SK-N-SH treated with all-trans-retinoic acid at 6 μM for 48 hours (cell line): ENCODE results near the gene GPATCH2.
"Not testable (repeated sequence)": the region's sequence is repeated elsewhere in the genome, so short reads cannot be mapped to it uniquely, and the experiment has no call there.

Experiments
- ATAC-seq: fragments of 200-7000 bp; cut with Tn5 transposase; 3 replicates; pipeline ENCODE4 v1.9.1; 2020; ENCODE audit warnings: mild to moderate bottlenecking, moderate library complexity
- ARNTL ChIP-seq: fragments of 450-650 bp; formaldehyde crosslinking; IDR thresholded peaks from 2 replicates; pipeline ENCODE4 v1.5.0; 2020; ENCODE audit warnings: low read depth, mild to moderate bottlenecking, moderate library complexity, borderline replicate concordance
- BACH2 ChIP-seq: fragments of 250-450 bp; sonication (Bioruptor Pico); IDR thresholded peaks from 2 replicates; pipeline ENCODE4 v1.9.0; 2021; ENCODE audit warnings: mild to moderate bottlenecking, borderline replicate concordance
- GLIS3 ChIP-seq: fragments of 250-450 bp; sonication (Bioruptor Pico); IDR thresholded peaks from 2 replicates; pipeline ENCODE4 v1.5.0; 2020; ENCODE audit warnings: mild to moderate bottlenecking, moderate library complexity
- ISL1 ChIP-seq: fragments of 250-450 bp; sonication (Bioruptor Pico); IDR thresholded peaks from 2 replicates; pipeline ENCODE4 v2.1.2; 2022; ENCODE audit warnings: mild to moderate bottlenecking, moderate library complexity
- OSR1 ChIP-seq: fragments of 250-450 bp; sonication (Bioruptor Pico); IDR thresholded peaks from 2 replicates; pipeline ENCODE4 v1.8.0; 2022; ENCODE audit warnings: moderate library complexity, mild to moderate bottlenecking, inconsistent platforms
- PPARA ChIP-seq: fragments of 250-450 bp; sonication (Bioruptor Pico); IDR thresholded peaks from 2 replicates; pipeline ENCODE4 v1.5.0; 2020; ENCODE audit warnings: mild to moderate bottlenecking, borderline replicate concordance
- RARB ChIP-seq: fragments of 250-450 bp; sonication (Bioruptor Pico); IDR thresholded peaks from 2 replicates; pipeline ENCODE4 v1.8.0; 2021; ENCODE audit warnings: mild to moderate bottlenecking, moderate library complexity
- TCF4 ChIP-seq: fragments of 250-450 bp; sonication (Bioruptor Pico); IDR thresholded peaks from 2 replicates; pipeline ENCODE4 v1.8.0; 2021; ENCODE audit warnings: mild to moderate bottlenecking, moderate library complexity, borderline replicate concordance
- TOX ChIP-seq: fragments of 250-450 bp; sonication (Bioruptor Pico); IDR thresholded peaks from 2 replicates; pipeline ENCODE4 v1.8.0; 2021; ENCODE audit warnings: mild to moderate bottlenecking, moderate library complexity, borderline replicate concordance
- ZC3H10 ChIP-seq: fragments of 250-450 bp; sonication (Bioruptor Pico); IDR thresholded peaks from 2 replicates; pipeline ENCODE4 v1.5.1; 2021; ENCODE audit warnings: mild to moderate bottlenecking, moderate library complexity
- ZFP3 ChIP-seq: fragments of 250-450 bp; sonication (Bioruptor Pico); IDR thresholded peaks from 2 replicates; pipeline ENCODE4 v1.5.0; 2020; ENCODE audit warnings: mild to moderate bottlenecking, moderate library complexity
- ZFP30 ChIP-seq: fragments of 450-650 bp; formaldehyde crosslinking; IDR thresholded peaks from 2 replicates; pipeline ENCODE4 v1.5.0; 2022; ENCODE audit warnings: mild to moderate bottlenecking, moderate library complexity
- ZNF565 ChIP-seq: fragments of 450-650 bp; formaldehyde crosslinking; conservative IDR thresholded peaks from 2 replicates; pipeline ENCODE4 v1.5.0; 2020; ENCODE audit warnings: low read depth, mild to moderate bottlenecking, moderate library complexity
- ZNF70 ChIP-seq: fragments of 450-650 bp; formaldehyde crosslinking; IDR thresholded peaks from 2 replicates; pipeline ENCODE4 v1.5.0; 2020; ENCODE audit warnings: mild to moderate bottlenecking, moderate library complexity
- ZNF8 ChIP-seq: fragments of 450-650 bp; formaldehyde crosslinking; IDR thresholded peaks from 2 replicates; pipeline ENCODE4 v1.5.0; 2020; ENCODE audit warnings: mild to moderate bottlenecking, moderate library complexity
- TF ChIP-seq, protein P1 (sequence below): fragments of 250-450 bp; sonication (Bioruptor Pico); IDR thresholded peaks from 2 replicates; pipeline ENCODE4 v1.8.0; 2020; ENCODE audit warnings: mild to moderate bottlenecking, moderate library complexity, borderline replicate concordance
- TF ChIP-seq, protein P2 (sequence below): fragments of 250-450 bp; sonication (Bioruptor Pico); IDR thresholded peaks from 2 replicates; pipeline ENCODE4 v1.5.0; 2020; ENCODE audit warnings: mild to moderate bottlenecking, moderate library complexity
- TF ChIP-seq, protein P3 (sequence below): fragments of 250-450 bp; sonication (Bioruptor Pico); IDR thresholded peaks from 2 replicates; pipeline ENCODE4 v1.8.0; 2021; ENCODE audit warnings: low read depth, mild to moderate bottlenecking, moderate library complexity, borderline replicate concordance
- TF ChIP-seq, protein P4 (sequence below): fragments of 250-450 bp; sonication (Bioruptor Pico); IDR thresholded peaks from 2 replicates; pipeline ENCODE4 v1.5.1; 2021; ENCODE audit warnings: mild to moderate bottlenecking, moderate library complexity

Gene GPATCH2

DNA sequence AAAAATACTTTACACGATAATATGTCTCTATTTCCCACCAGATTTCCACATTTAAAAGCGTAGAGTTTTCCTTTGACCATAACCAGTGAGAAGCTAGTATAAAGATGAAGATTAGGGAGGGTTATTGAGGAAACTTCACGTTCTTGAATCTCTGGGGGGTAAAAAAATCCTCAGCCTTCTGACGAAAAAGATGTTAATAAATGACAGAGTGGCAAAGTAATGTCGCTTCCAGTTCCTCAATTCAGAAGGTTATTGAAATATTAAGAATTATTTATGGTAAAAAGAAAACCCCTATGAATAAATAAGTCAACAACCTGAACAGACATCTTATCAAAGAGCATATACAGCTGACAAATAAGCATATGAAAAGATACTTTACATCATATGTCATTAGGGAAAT is 241.0 kb downstream of the GPATCH2 start:
- no peak for ATAC-seq
- no peak for TF ChIP-seq ZFP30 (CRISPR knock-in tag)
- TF ChIP-seq, protein P1, sequence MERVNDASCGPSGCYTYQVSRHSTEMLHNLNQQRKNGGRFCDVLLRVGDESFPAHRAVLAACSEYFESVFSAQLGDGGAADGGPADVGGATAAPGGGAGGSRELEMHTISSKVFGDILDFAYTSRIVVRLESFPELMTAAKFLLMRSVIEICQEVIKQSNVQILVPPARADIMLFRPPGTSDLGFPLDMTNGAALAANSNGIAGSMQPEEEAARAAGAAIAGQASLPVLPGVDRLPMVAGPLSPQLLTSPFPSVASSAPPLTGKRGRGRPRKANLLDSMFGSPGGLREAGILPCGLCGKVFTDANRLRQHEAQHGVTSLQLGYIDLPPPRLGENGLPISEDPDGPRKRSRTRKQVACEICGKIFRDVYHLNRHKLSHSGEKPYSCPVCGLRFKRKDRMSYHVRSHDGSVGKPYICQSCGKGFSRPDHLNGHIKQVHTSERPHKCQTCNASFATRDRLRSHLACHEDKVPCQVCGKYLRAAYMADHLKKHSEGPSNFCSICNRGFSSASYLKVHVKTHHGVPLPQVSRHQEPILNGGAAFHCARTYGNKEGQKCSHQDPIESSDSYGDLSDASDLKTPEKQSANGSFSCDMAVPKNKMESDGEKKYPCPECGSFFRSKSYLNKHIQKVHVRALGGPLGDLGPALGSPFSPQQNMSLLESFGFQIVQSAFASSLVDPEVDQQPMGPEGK (CRISPR knock-in tag) = no peak
- no peak for TF ChIP-seq ARNTL (CRISPR knock-in tag)
- no peak for TF ChIP-seq RARB (CRISPR knock-in tag)
- no peak for TF ChIP-seq ZFP3 (CRISPR knock-in tag)
- no peak for TF ChIP-seq BACH2 (CRISPR knock-in tag)
- no peak for TF ChIP-seq ZNF8
- TF ChIP-seq GLIS3 (CRISPR knock-in tag) = no peak
- no peak for TF ChIP-seq ISL1 (CRISPR knock-in tag)
- no peak for TF ChIP-seq TOX
- TF ChIP-seq, protein P2, sequence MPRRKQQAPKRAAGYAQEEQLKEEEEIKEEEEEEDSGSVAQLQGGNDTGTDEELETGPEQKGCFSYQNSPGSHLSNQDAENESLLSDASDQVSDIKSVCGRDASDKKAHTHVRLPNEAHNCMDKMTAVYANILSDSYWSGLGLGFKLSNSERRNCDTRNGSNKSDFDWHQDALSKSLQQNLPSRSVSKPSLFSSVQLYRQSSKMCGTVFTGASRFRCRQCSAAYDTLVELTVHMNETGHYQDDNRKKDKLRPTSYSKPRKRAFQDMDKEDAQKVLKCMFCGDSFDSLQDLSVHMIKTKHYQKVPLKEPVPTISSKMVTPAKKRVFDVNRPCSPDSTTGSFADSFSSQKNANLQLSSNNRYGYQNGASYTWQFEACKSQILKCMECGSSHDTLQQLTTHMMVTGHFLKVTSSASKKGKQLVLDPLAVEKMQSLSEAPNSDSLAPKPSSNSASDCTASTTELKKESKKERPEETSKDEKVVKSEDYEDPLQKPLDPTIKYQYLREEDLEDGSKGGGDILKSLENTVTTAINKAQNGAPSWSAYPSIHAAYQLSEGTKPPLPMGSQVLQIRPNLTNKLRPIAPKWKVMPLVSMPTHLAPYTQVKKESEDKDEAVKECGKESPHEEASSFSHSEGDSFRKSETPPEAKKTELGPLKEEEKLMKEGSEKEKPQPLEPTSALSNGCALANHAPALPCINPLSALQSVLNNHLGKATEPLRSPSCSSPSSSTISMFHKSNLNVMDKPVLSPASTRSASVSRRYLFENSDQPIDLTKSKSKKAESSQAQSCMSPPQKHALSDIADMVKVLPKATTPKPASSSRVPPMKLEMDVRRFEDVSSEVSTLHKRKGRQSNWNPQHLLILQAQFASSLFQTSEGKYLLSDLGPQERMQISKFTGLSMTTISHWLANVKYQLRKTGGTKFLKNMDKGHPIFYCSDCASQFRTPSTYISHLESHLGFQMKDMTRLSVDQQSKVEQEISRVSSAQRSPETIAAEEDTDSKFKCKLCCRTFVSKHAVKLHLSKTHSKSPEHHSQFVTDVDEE = no peak
- TF ChIP-seq, all 23 proteins: peak for 0

DNA sequence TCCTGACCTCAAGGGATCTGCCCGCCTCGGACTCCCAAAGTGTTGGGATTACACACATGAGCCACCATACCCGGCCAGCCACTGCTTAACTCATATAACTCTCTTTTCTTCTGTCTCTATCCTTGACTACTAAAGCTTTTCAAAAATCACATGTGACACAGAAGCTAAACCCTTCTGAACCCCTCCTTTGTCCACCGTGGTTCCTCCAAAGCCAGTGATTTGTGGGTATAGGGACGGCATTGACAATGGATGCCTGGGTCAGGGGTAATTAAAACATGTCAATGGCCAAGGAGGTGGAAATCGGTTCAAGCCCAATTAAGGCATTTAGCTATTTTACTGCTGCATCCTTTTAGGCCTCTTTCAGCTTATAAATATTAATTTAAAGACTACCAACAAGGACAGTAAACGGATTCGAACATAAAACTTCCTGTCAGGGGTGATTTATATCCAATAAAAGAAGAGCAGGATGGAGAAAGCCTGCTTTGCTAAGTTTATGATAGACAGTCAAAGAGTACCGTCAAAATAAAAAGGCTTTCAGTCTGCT is 242.3 kb downstream of the GPATCH2 start:
- no peak for TF ChIP-seq ZNF565 (CRISPR knock-in tag)
- TF ChIP-seq ZC3H10 (CRISPR knock-in tag) = no peak
- no peak for TF ChIP-seq OSR1 (CRISPR knock-in tag)
- TF ChIP-seq TOX = no peak
- TF ChIP-seq, protein P3, sequence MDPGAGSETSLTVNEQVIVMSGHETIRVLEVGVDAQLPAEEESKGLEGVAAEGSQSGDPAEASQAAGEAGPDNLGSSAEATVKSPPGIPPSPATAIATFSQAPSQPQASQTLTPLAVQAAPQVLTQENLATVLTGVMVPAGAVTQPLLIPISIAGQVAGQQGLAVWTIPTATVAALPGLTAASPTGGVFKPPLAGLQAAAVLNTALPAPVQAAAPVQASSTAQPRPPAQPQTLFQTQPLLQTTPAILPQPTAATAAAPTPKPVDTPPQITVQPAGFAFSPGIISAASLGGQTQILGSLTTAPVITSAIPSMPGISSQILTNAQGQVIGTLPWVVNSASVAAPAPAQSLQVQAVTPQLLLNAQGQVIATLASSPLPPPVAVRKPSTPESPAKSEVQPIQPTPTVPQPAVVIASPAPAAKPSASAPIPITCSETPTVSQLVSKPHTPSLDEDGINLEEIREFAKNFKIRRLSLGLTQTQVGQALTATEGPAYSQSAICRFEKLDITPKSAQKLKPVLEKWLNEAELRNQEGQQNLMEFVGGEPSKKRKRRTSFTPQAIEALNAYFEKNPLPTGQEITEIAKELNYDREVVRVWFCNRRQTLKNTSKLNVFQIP (CRISPR knock-in tag) = no peak
- no peak for TF ChIP-seq RARB (CRISPR knock-in tag)
- no peak for TF ChIP-seq PPARA
- TF ChIP-seq ZNF8 = no peak
- TF ChIP-seq ISL1 (CRISPR knock-in tag) = no peak
- TF ChIP-seq ARNTL (CRISPR knock-in tag) = no peak
- TF ChIP-seq BACH2 (CRISPR knock-in tag) = no peak
- TF ChIP-seq, protein P4, sequence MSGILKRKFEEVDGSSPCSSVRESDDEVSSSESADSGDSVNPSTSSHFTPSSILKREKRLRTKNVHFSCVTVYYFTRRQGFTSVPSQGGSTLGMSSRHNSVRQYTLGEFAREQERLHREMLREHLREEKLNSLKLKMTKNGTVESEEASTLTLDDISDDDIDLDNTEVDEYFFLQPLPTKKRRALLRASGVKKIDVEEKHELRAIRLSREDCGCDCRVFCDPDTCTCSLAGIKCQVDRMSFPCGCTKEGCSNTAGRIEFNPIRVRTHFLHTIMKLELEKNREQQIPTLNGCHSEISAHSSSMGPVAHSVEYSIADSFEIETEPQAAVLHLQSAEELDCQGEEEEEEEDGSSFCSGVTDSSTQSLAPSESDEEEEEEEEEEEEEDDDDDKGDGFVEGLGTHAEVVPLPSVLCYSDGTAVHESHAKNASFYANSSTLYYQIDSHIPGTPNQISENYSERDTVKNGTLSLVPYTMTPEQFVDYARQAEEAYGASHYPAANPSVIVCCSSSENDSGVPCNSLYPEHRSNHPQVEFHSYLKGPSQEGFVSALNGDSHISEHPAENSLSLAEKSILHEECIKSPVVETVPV (CRISPR knock-in tag) = no peak
- TF ChIP-seq ZNF70 (CRISPR knock-in tag) = no peak
- TF ChIP-seq, all 23 proteins: peak for 0
- no peak for ATAC-seq

DNA sequence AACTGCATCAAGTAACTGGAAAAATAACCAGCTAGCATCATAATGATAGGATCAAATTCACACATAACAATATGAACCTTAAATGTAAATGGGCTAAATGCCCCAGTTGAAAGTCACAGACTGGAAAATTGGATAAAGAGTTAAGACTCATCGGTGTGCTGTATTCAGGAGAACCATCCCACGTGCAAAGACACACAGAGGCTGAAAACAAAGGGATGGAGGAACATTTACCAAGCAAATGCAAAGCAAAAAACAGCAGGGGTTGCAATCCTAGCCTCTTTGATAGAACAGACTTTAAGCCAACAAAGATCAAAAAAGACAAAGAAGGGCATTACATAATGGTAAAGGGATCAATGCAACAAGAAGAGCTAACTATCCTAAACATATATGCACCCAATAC is 249.1 kb downstream of the GPATCH2 start:
- ATAC-seq = not testable (repeated sequence)

DNA sequence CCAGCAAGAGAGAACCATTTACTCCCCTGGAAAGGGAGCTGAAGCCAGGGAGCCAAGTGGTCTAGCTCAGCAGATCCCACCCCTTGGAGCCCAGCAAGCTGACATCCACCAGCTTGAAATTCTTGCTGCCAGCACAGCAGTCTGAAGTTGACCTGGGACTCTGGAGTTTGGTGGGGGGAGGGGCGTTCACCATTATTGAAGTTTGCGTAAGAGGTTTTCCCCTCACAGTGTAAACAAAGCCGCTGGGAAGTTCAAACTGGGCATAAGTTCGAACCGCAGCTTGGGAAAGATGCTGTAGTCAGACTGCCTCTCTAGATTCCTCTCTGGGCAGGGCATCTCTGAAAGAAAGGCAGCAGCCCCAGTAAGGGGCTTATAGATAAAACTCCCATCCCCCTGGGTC is 251.1 kb downstream of the GPATCH2 start:
- ATAC-seq = not testable (repeated sequence)

DNA sequence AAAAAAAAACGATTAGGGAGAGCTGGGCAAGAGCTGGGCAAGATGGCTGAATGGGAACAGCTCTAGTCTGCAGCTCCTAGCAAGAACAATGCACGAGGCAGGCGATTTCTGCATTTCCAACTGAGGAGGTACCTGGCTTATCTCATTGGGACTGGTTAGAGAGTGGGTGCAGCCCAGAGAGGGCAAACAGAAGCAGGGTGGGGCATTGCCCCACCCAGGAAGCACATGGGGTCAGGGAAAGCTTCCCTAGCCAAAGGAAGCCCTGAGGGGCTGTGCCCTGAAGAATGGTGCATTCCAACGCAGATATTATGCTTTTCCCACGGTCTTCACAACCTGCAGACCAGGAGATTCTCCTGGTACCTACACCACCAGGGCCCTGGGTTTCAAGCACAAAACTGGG is 251.6 kb downstream of the GPATCH2 start:
- no peak for ATAC-seq
- TF ChIP-seq, protein P3 (CRISPR knock-in tag) = no peak
- TF ChIP-seq, protein P4 (CRISPR knock-in tag) = no peak
- TF ChIP-seq ZNF565 (CRISPR knock-in tag) (no peak), ZFP3 (CRISPR knock-in tag) (no peak), TCF4 (CRISPR knock-in tag) (no peak), ZNF70 (CRISPR knock-in tag) (no peak), ZFP30 (CRISPR knock-in tag) (no peak), PPARA (no peak)
- TF ChIP-seq, protein P1 (CRISPR knock-in tag) = no peak
